Gastroesophageal sphincter (tissue), 4 donors: ENCODE measurements around the gene DHX30. TPM values are rescaled to one million over a fixed set of nuclear protein-coding genes. Genes with fewer than 3 reads are reported as not detected.

ENCODE experiments used
- ATAC-seq: fragments of 150-250 bp; one replicate; pipeline ENCODE4 v1.9.1; 2016; ENCODE audit warnings: mild to moderate bottlenecking, moderate library complexity
- H3K27ac ChIP-seq, 4 donors: fragments of 200-600 bp; sonication (generic) in 3 of 4; 1 replicate in 3 of 4; 2 replicates in 1 of 4; pipeline ENCODE4 v1.5.1; 2016 to 2019
- H3K27me3 ChIP-seq: fragments of 200-600 bp; sonication (generic); one replicate; pipeline ENCODE4 v1.5.1; 2019
- H3K36me3 ChIP-seq, 2 donors: fragments of 200-600 bp; sonication (generic); one replicate each; pipeline ENCODE4 v1.5.1; 2019; ENCODE audit warnings: control low read depth in 1 of 2
- H3K4me1 ChIP-seq, 3 donors: fragments of 200-600 bp; sonication (generic); 1 replicate in 2 of 3; 2 replicates in 1 of 3; pipeline ENCODE4 v1.5.1; 2016 to 2019; ENCODE audit warnings: control low read depth in 2 of 3
- H3K4me3 ChIP-seq, 2 donors: fragments of 200-600 bp; sonication (generic); one replicate each; pipeline ENCODE4 v1.5.1; 2019; ENCODE audit warnings: mild to moderate bottlenecking in 1 of 2, moderate library complexity in 1 of 2
- H3K9me3 ChIP-seq, 3 donors: fragments of 200-600 bp; sonication (generic); one replicate each; pipeline ENCODE4 v1.5.1; 2017 to 2019; ENCODE audit warnings: control low read depth in 2 of 3
- CTCF ChIP-seq, 4 experiments: fragments of 200-600 bp in 2 of 4; fragments of 450-650 bp in 2 of 4; sonication (generic) in 1 of 4; IDR thresholded peaks; one replicate each; pipeline ENCODE4 v1.5.1; 2017 to 2019; ENCODE audit warnings: antibody characterized with exemption in 4 of 4, mild to moderate bottlenecking in 2 of 4, moderate library complexity in 2 of 4
- EP300 ChIP-seq: sonication (generic); formaldehyde crosslinking; IDR thresholded peaks from one replicate; pipeline ENCODE4 v1.6.1; 2017; ENCODE audit warnings: antibody characterized with exemption, mild to moderate bottlenecking
- POLR2A ChIP-seq, 2 donors: fragments of 450-650 bp; IDR thresholded peaks; one replicate each; pipeline ENCODE4 v1.6.1; 2017; ENCODE audit warnings: antibody characterized with exemption in 2 of 2, mild to moderate bottlenecking in 2 of 2, moderate library complexity in 1 of 2
- POLR2AphosphoS5 ChIP-seq: sonication (generic); formaldehyde crosslinking; IDR thresholded peaks from one replicate; pipeline ENCODE4 v1.6.1; 2017; ENCODE audit warnings: antibody characterized with exemption
- WGBS, 2 donors: methylation state at CpG; one replicate each; pipeline ENCODE4 v1.1.5; 2018; ENCODE audit warnings: low coverage in 1 of 2; 5-methylcytosine and 5-hydroxymethylcytosine counted together
- total RNA-seq, 4 donors: library from RNA; depleted of rRNA; stranded (reverse); fragments of >200 nt; gene quantifications; one replicate each; pipeline ENCODE4 v1.1.0, GENCODE V29; 2016

DHX30 gene
- total RNA-seq, 4 donors from 2014 or later, result 63.7 to 89.5 (median 65.4) TPM

GRCh38 chr3:47836986-47837385, 34.0 kb downstream of the DHX30 start:
- 53% methylated on average over 3 of the region's 7 CpGs; no CpG with 5 or more reads in 1 of the 2 donors for WGBS, 2 donors
- H3K4me3 ChIP-seq, result no peak overlapping the region
- no peaks in the 10 kb centered on the region for H3K4me1 ChIP-seq
- no peaks in the 10 kb centered on the region for H3K9me3 ChIP-seq
- H3K27ac ChIP-seq, result no peak overlapping the region
- no peak for TF ChIP-seq EP300
- no peak for TF ChIP-seq CTCF (IDR thresholded peaks at IDR 0.05)
- no peak for TF ChIP-seq POLR2AphosphoS5
- no peak for TF ChIP-seq POLR2A (IDR thresholded peaks at IDR 0.05)
- no peak for ATAC-seq
- peaks cover 0 to 99% of the 10 kb centered on the region in 2 donors for H3K36me3 ChIP-seq
- no peaks in the 10 kb centered on the region for H3K27me3 ChIP-seq

GRCh38 chr3:47838503-47838902, 35.6 kb downstream of the DHX30 start:
- no peaks in the 10 kb centered on the region for H3K9me3 ChIP-seq
- no peak overlapping the region for H3K27ac ChIP-seq
- H3K4me1 ChIP-seq, result no peaks in the 10 kb centered on the region
- no peak overlapping the region for H3K4me3 ChIP-seq
- 81% methylated on average over 5 of the region's 5 CpGs for WGBS, 2 donors
- no peak for ATAC-seq
- peaks cover 0 to 99% of the 10 kb centered on the region in 2 donors for H3K36me3 ChIP-seq
- TF ChIP-seq POLR2A (IDR thresholded peaks at IDR 0.05) (no peak), POLR2AphosphoS5 (no peak)
- no peaks in the 10 kb centered on the region for H3K27me3 ChIP-seq

GRCh38 chr3:47841786-47842349, 38.9 kb downstream of the DHX30 start:
- H3K9me3 ChIP-seq, result no peaks in the 10 kb centered on the region
- H3K27ac ChIP-seq, result no peak overlapping the region
- ATAC-seq, result no peak
- H3K4me3 ChIP-seq, result no peak overlapping the region
- 70 to 87% methylated on average over 6 to 7 of the region's 7 CpGs for WGBS, 2 donors
- TF ChIP-seq EP300 (no peak), CTCF (IDR thresholded peaks at IDR 0.05) (no peak), POLR2AphosphoS5 (no peak), POLR2A (IDR thresholded peaks at IDR 0.05) (no peak)
- no peaks in the 10 kb centered on the region for H3K4me1 ChIP-seq
- H3K27me3 ChIP-seq, result no peaks in the 10 kb centered on the region
- H3K36me3 ChIP-seq, result peaks cover 0 to 99% of the 10 kb centered on the region in 2 donors

GRCh38 chr3:47846186-47846879, 43.4 kb downstream of the DHX30 start:
- Histone ChIP-seq H3K36me3 (peaks cover 0 to 100% of the 10 kb centered on the region in 2 donors), H3K4me1 (no peaks in the 10 kb centered on the region), H3K9me3 (no peaks in the 10 kb centered on the region), H3K27me3 (no peaks in the 10 kb centered on the region), H3K27ac (no peak overlapping the region), H3K4me3 (no peak overlapping the region)
- no peak for ATAC-seq
- TF ChIP-seq CTCF (IDR thresholded peaks at IDR 0.05) (no peak), POLR2A (IDR thresholded peaks at IDR 0.05) (no peak), POLR2AphosphoS5 (no peak), EP300 (no peak)
- WGBS, 2 donors, result no CpG with 5 or more reads among the region's 37 CpGs

GRCh38 chr3:47846880-47847248, 43.9 kb downstream of the DHX30 start:
- 92% methylated on average over 2 of the region's 10 CpGs; no CpG with 5 or more reads in 1 of the 2 donors for WGBS, 2 donors
- Histone ChIP-seq H3K36me3 (peaks cover 0 to 100% of the 10 kb centered on the region in 2 donors), H3K27me3 (no peaks in the 10 kb centered on the region), H3K9me3 (no peaks in the 10 kb centered on the region), H3K4me1 (no peaks in the 10 kb centered on the region), H3K27ac (no peak overlapping the region), H3K4me3 (no peak overlapping the region)
- ATAC-seq, result no peak
- no peak for TF ChIP-seq CTCF (IDR thresholded peaks at IDR 0.05)
- no peak for TF ChIP-seq POLR2AphosphoS5
- TF ChIP-seq EP300, result no peak
- no peak for TF ChIP-seq POLR2A (IDR thresholded peaks at IDR 0.05)
